Body of pancreas (tissue), 4 donors: ENCODE measurements around the gene BCL11B.

ENCODE experiments used
- POLR2A ChIP-seq, 3 donors: fragments of 450-650 bp; IDR thresholded peaks; one replicate each; pipeline ENCODE4 v1.6.1; 2016; ENCODE audit warnings: antibody characterized with exemption in 3 of 3, mild to moderate bottlenecking in 2 of 3
- TF ChIP-seq, protein P1 (sequence below), 7 experiments: fragments of 450-650 bp in 4 of 7; fragments of 200-600 bp in 3 of 7; sonication (generic) in 3 of 7; IDR thresholded peaks; one replicate each; pipeline ENCODE4 v1.5.1; 2016 to 2019; ENCODE audit warnings: antibody characterized with exemption in 7 of 7

DNA sequence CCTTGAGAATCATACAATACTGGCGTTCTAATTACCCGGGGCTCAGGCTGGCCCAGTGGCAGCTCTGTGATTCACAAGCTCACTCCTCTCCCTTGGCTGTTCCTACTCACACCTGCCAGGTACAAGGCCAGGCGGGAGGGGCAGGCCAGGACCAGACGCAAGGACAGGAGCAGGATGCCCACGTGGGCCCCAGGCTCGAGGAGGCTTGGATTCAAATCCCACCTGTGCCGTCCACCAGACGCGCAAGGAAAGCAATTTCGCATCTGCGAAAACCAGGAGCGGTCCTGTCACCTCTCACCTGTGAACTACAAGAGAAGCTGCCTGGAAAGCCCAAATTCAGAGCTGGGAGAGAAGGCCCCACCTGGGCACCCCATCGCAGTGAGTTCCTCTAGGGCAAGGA is 50.6 kb downstream of the BCL11B start:
- TF ChIP-seq, protein P1, sequence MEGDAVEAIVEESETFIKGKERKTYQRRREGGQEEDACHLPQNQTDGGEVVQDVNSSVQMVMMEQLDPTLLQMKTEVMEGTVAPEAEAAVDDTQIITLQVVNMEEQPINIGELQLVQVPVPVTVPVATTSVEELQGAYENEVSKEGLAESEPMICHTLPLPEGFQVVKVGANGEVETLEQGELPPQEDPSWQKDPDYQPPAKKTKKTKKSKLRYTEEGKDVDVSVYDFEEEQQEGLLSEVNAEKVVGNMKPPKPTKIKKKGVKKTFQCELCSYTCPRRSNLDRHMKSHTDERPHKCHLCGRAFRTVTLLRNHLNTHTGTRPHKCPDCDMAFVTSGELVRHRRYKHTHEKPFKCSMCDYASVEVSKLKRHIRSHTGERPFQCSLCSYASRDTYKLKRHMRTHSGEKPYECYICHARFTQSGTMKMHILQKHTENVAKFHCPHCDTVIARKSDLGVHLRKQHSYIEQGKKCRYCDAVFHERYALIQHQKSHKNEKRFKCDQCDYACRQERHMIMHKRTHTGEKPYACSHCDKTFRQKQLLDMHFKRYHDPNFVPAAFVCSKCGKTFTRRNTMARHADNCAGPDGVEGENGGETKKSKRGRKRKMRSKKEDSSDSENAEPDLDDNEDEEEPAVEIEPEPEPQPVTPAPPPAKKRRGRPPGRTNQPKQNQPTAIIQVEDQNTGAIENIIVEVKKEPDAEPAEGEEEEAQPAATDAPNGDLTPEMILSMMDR (IDR thresholded peaks at IDR 0.05), result no peak
- no peak for TF ChIP-seq POLR2A (IDR thresholded peaks at IDR 0.05)
